HG02610 (cell line): Measurements from ENCODE around the gene MSGN1.

ENCODE experiments used
- ATAC-seq: cut with Tn5 transposase; IDR thresholded peaks from one replicate; pipeline ENCODE4 v1.9.1; 2021; ENCODE audit warnings: mild to moderate bottlenecking, moderate library complexity; ENCODE audit not compliant: unreplicated experiment

MSGN1 gene, protein sequence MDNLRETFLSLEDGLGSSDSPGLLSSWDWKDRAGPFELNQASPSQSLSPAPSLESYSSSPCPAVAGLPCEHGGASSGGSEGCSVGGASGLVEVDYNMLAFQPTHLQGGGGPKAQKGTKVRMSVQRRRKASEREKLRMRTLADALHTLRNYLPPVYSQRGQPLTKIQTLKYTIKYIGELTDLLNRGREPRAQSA

GRCh38 chr2:17816396-17817245 lies at the start of gene MSGN1:
Gene MSGN1 (plus strand): TSS chr2:17816460. CDS start chr2:17816519, 59 bp downstream.
- no peak for ATAC-seq

DNA sequence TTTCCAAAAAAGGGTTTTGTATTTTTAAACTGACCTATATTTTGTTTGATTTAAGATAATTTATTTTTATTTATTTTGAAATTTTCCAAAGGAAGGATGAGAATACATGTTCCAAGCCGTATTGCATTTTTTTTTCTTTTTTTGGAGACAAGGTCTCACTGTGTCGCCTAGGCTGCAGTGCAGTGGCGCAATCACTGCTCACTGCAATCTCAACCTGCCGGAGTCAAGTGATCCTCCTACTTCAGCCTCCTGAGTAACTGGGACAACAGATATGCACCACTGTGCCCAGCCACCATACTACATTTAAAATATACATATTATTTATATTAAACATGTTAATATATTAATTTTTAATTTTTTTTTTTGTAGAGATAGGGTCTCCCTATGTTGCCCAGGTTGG lies 47.4 kb upstream of the MSGN1 start:
- no peak for ATAC-seq

DNA sequence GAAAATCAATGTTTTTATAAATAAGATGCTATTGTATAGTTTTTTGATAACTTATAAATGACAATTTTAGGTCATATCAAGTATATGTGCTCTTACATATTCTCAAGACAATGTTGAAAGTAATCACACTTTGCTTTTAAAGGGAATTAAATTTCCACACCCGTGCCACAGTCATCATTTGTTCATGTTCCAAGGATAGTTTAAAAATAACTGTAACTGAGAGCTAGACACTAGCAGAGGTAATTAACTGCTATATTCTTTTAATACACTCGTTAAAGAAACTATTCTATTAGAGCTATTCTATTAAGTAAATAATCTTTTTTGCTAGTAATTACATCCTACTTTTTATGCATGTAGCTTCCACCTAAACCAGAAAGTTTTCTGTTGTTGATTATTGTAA lies 44.3 kb upstream of the MSGN1 start:
- ATAC-seq: no peak

DNA sequence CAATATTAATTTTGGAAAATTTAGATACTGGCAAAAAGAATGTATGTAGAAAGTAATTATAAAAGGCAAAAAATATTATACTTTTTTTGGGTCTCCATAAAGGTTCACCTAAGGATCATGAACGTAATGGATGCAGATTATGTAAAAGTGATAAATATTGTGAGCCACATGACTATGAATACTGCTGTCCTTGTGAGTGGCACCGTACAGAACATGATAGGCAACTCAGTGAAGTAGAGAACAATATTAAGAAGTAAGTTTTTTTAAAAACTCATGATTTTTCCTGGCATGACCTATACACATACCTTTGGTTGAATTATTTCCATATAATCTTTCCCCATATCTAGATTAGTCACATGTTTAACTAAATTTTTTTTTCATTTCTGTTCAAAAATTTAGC lies 43.7 kb upstream of the MSGN1 start:
- no peak for ATAC-seq

- ATAC-seq: no peak
These were observed 35.7 kb upstream of the MSGN1 start for GRCh38 chr2:17780546-17780945.

GRCh38 chr2:17781482-17781881 lies 34.8 kb upstream of the MSGN1 start:
- no peak for ATAC-seq

- no peak for ATAC-seq
These were observed 29.5 kb upstream of the MSGN1 start for GRCh38 chr2:17786727-17787126.

- no peak for ATAC-seq
These were observed 27.5 kb upstream of the MSGN1 start for GRCh38 chr2:17788773-17789172.

DNA sequence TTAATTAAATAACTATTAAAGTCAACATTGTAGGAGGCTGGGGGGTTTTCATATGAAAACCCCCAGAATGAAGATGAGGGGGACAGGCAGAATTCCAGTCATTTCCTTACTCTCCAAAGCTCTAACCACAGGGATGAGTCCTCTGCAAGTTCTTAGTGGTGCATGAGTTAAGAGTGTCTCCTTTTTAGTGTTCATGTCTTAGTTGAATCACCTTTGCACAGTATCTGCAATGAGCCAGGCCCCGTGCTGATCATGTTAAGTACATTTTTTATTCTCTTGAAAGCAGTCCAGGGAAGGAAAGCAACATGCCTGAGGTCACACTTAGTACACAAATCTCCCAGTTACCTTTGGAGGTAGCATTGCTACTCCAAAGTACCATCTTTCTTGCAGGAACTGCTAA lies 25.7 kb upstream of the MSGN1 start:
- peak; percentile 40 for ATAC-seq

GRCh38 chr2:17791121-17791816 lies 25.0 kb upstream of the MSGN1 start:
- no peak for ATAC-seq

GRCh38 chr2:17791817-17792130 lies 24.5 kb upstream of the MSGN1 start:
- no peak for ATAC-seq

- ATAC-seq: peak; percentile 37
These were observed 23.7 kb upstream of the MSGN1 start for GRCh38 chr2:17792515-17792914.

- ATAC-seq: no peak
These were observed 23.0 kb upstream of the MSGN1 start for GRCh38 chr2:17793296-17793695.

GRCh38 chr2:17793803-17794354 lies 22.4 kb upstream of the MSGN1 start:
- ATAC-seq: no peak

DNA sequence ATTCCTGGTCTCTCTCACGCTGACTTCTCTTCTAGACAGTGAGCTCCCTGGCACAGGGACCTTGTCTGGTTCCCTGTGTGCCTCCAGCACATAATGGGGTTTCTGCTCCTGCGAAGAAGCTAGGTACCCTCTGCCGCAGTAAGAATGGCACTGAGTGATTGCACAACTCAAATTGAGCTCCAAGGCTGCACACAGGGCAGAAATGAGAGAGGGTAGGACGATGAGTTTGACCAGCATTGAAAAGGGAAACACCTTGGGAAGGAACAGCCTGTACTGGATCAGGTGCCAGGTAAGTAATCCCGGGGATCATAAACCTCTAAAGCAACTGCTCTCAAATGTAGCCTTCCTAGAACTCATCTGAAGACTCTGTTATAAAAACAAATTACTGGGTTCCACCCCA lies 21.0 kb upstream of the MSGN1 start:
- ATAC-seq: no peak

GRCh38 chr2:17798338-17798737 lies 17.9 kb upstream of the MSGN1 start:
- ATAC-seq: no peak

- no peak for ATAC-seq
These were observed 16.7 kb upstream of the MSGN1 start for GRCh38 chr2:17799301-17800120.

DNA sequence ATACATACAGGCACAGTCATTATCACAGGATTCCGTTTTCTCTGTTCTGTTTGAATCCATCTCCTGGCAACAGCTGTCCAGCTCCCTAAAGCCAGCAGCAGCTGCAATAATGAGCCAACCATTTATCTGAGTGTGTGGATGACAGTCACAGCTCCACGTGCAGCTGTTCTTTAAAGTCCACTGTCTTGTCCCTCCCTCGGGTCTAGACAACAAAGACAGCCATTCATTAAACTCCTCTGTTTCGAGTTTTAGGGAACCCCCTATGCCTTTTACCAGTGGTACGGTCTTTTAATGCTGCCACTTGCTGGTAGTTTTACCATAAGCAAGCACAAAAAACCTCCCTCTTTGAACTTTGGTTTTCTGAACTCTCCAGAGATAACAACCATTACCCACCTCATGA lies 16.0 kb upstream of the MSGN1 start:
- peak; percentile 37 for ATAC-seq

DNA sequence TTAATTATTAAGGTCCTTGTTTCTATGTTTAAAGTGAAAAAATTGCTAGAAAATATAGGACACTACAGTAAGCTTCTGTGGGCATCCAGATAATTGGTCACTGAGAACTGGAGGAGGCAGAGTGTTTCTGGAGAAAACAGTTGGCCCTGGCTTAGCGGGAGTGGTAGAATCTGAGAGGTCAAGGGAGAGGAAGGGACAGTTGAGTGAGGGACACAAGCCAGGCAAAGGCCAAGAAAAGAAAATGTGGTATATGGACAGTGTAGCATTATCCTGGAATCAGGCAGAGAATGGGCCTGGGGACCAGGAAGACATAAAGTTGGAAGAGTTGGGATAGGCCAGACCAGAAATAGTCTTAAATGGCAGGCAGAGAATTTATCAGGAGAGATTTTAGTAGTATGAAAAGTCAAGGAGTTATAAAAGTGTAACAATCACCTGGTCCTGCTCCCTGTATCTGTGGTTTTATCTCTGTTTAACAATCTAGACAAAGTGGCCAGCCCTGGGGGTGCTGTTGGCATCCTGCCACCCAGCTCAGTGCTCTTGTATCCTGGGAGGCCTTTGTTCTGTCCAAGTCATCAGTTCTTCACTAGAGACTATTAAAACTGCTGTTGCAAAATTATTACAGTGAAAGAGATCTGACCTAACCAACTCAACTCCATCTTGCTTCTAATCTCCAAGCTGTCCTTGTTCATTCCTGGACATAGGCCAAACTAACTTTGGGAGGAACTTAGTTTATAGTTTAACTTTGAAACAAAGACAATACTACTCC lies 15.4 kb upstream of the MSGN1 start:
- no peak for ATAC-seq

DNA sequence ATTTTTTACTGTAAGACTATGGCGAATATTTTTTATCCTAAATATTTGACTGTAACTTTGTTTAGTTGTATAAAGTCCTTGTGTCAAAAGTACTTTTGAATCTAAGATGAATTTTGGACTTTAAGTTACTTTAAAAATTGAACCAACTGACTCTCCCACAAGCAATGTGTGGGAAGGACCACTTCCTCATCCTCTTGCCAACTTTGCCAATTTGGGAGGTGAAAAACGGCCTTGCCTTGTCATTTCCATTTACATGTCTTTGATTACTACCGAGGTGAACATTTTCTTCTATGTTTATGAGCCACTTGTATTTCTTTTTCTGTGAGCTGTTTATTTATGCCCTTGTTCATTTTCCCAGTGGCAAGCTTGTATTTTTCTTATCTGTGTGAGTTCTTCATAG lies 12.8 kb upstream of the MSGN1 start:
- no peak for ATAC-seq
